ENCODE data around the gene CRTAC1. TPM values are rescaled to one million over a fixed set of nuclear protein-coding genes. Genes with fewer than 3 reads are reported as not detected.

Gene CRTAC1
- polyA plus RNA-seq, 1 donor (not counting 4 experiments of a cell fraction or from before 2014, with no cell fraction given) = not detected

GRCh38 chr10:97818572-97818971 is 211.8 kb downstream of the CRTAC1 start:
- no peak for FAIRE-seq
- dilution Hi-C loops (cut with MboI; ENCODE audit: extremely low pct_ligation_motif_present, low sequenced_read_pairs) = no loop called here

GRCh38 chr10:97816609-97817008 is 213.8 kb downstream of the CRTAC1 start:
- Histone ChIP-seq H3K4me2 (ENCODE audit: control insufficient read depth, extremely low read depth, insufficient read depth, low read depth, low read length) (no peak overlapping the region), H4K20me1 (ENCODE audit: control insufficient read depth, extremely low read depth, insufficient read depth, low read length) (no peaks in the 10 kb centered on the region), H3K9ac (ENCODE audit: control insufficient read depth, extremely low read depth, insufficient read depth, low read length) (no peak overlapping the region), H3K79me2 (ENCODE audit: control insufficient read depth, insufficient read depth, low read length) (no peaks in the 10 kb centered on the region), H2AFZ (ENCODE audit: control insufficient read depth, low read length) (no peak overlapping the region), H3K27me3 (ENCODE audit: control insufficient read depth, extremely low read depth, insufficient read depth, low read length) (no peaks in the 10 kb centered on the region), H3K4me1 (ENCODE audit: control insufficient read depth, extremely low read depth, insufficient read depth, low read length) (peaks cover 4% of the 10 kb centered on the region), H3K9me3 (ENCODE audit: control insufficient read depth, low read depth, low read length) (no peaks in the 10 kb centered on the region), H3K9me1 (ENCODE audit: control insufficient read depth, extremely low read depth, insufficient read depth, low read length) (no peaks in the 10 kb centered on the region), H3K27ac (ENCODE audit: control insufficient read depth, insufficient read depth, low read length) (no peak overlapping the region), H3K36me3 (ENCODE audit: control insufficient read depth in 2 of 2, extremely low read depth in 1 of 2, insufficient read depth in 2 of 2, low read length in 2 of 2) (no peaks in the 10 kb centered on the region), H3K4me3 (ENCODE audit: control insufficient read depth in 2 of 3, extremely low read depth in 1 of 3, insufficient read depth in 2 of 3, low read depth in 1 of 3, low read length in 3 of 3) (no peak overlapping the region)
- dilution Hi-C loops (cut with MboI; ENCODE audit: extremely low pct_ligation_motif_present, low sequenced_read_pairs) = no loop called here
- DNase-seq (ENCODE audit: low read depth, low spot score) (no peak), FAIRE-seq (no peak)
- no peak for TF ChIP-seq CTCF (optimal IDR thresholded peaks at IDR 0.05 in 1 of 3, IDR thresholded peaks at IDR 0.05 in 1 of 3, conservative IDR thresholded peaks at IDR 0.05 in 1 of 3; ENCODE audit: extremely low read depth in 1 of 3, insufficient read depth in 2 of 3, low read length in 3 of 3)
- TF ChIP-seq EZH2 (IDR thresholded peaks at IDR 0.05; ENCODE audit: low read length) = no peak

More at GRCh38 chr10:97818572-97818971, 211.8 kb downstream of the CRTAC1 start:
- no peaks in the 10 kb centered on the region for H3K9me3 ChIP-seq (ENCODE audit: control insufficient read depth, low read depth, low read length)
- H3K27me3 ChIP-seq (ENCODE audit: control insufficient read depth, extremely low read depth, insufficient read depth, low read length) = no peaks in the 10 kb centered on the region
- H3K36me3 ChIP-seq (ENCODE audit: control insufficient read depth in 2 of 2, extremely low read depth in 1 of 2, insufficient read depth in 2 of 2, low read length in 2 of 2) = no peaks in the 10 kb centered on the region
- no peak overlapping the region for H3K4me3 ChIP-seq (ENCODE audit: control insufficient read depth in 2 of 3, extremely low read depth in 1 of 3, insufficient read depth in 2 of 3, low read depth in 1 of 3, low read length in 3 of 3)
- no peak for TF ChIP-seq CTCF (optimal IDR thresholded peaks at IDR 0.05 in 1 of 3, IDR thresholded peaks at IDR 0.05 in 1 of 3, conservative IDR thresholded peaks at IDR 0.05 in 1 of 3; ENCODE audit: extremely low read depth in 1 of 3, insufficient read depth in 2 of 3, low read length in 3 of 3)
- no peak for TF ChIP-seq EZH2 (IDR thresholded peaks at IDR 0.05; ENCODE audit: low read length)
- H3K27ac ChIP-seq (ENCODE audit: control insufficient read depth, insufficient read depth, low read length) = no peak overlapping the region
- DNase-seq (ENCODE audit: low read depth, low spot score) = no peak
- H3K9ac ChIP-seq (ENCODE audit: control insufficient read depth, extremely low read depth, insufficient read depth, low read length) = no peak overlapping the region
- H3K79me2 ChIP-seq (ENCODE audit: control insufficient read depth, insufficient read depth, low read length) = no peaks in the 10 kb centered on the region
- no peak overlapping the region for H2AFZ ChIP-seq (ENCODE audit: control insufficient read depth, low read length)
- H3K4me2 ChIP-seq (ENCODE audit: control insufficient read depth, extremely low read depth, insufficient read depth, low read depth, low read length) = no peak overlapping the region
- H3K4me1 ChIP-seq (ENCODE audit: control insufficient read depth, extremely low read depth, insufficient read depth, low read length) = peaks cover 16% of the 10 kb centered on the region
- H3K9me1 ChIP-seq (ENCODE audit: control insufficient read depth, extremely low read depth, insufficient read depth, low read length) = no peaks in the 10 kb centered on the region
- no peaks in the 10 kb centered on the region for H4K20me1 ChIP-seq (ENCODE audit: control insufficient read depth, extremely low read depth, insufficient read depth, low read length)

Small RNAs within 50 kb of the gene (small RNA-seq; reads per million reads assigned to genes)
- gene AL355301.1 (ENCODE audit: insufficient read length in 3 of 3, low read depth in 3 of 3, low replicate concordance in 1 of 3) = 0 reads per million in 3 experiments

Other genes starting within 250 kb of the CRTAC1 start
- gene GOLGA7B, start 180.8 kb downstream of the CRTAC1 start, polyA plus RNA-seq = 3.6 to 6.8 TPM (median 4.9 TPM) in 3 replicates
- gene R3HCC1L, start 104.0 kb upstream of the CRTAC1 start, polyA plus RNA-seq = 8.8 to 11.7 TPM (median 10.4 TPM) in 3 replicates
- gene LOXL4, start 237.6 kb upstream of the CRTAC1 start, polyA plus RNA-seq = 0.01 to 0.03 TPM (median 0.01 TPM) in 3 replicates

Data from keratinocyte (primary cell).